ENCODE results near the gene BROX.

Gene BROX

GRCh38 chr1:222670110-222670509 lies 42.3 kb upstream of the BROX start:
- no peak overlapping the region for H2AFZ ChIP-seq
- H3K4me2 ChIP-seq (ENCODE audit: low read length) = no peak overlapping the region
- no peaks in the 10 kb centered on the region for H3K36me3 ChIP-seq (ENCODE audit: control insufficient read depth, insufficient read depth, low read length)
- no peaks in the 10 kb centered on the region for H3K9me3 ChIP-seq (ENCODE audit: control insufficient read depth, low read length)
- no peak overlapping the region for H3K9ac ChIP-seq
- no peak for TF ChIP-seq CTCF (IDR thresholded peaks at IDR 0.05)
- no peak overlapping the region for H3K27ac ChIP-seq
- H3K4me1 ChIP-seq = no peaks in the 10 kb centered on the region
- no peaks in the 10 kb centered on the region for H3K79me2 ChIP-seq
- H3K27me3 ChIP-seq (ENCODE audit: control insufficient read depth, insufficient read depth, low read length) = no peaks in the 10 kb centered on the region
- H3K4me3 ChIP-seq (ENCODE audit: low read depth, low read length) = no peak overlapping the region

- no peak overlapping the region for H3K27ac ChIP-seq
- H3K4me2 ChIP-seq (ENCODE audit: low read length) = no peak overlapping the region
- H3K4me3 ChIP-seq (ENCODE audit: low read depth, low read length) = no peak overlapping the region
- H3K4me1 ChIP-seq = no peaks in the 10 kb centered on the region
- no peak overlapping the region for H3K9ac ChIP-seq
- H3K9me3 ChIP-seq (ENCODE audit: control insufficient read depth, low read length) = no peaks in the 10 kb centered on the region
- no peaks in the 10 kb centered on the region for H3K36me3 ChIP-seq (ENCODE audit: control insufficient read depth, insufficient read depth, low read length)
- TF ChIP-seq CTCF (IDR thresholded peaks at IDR 0.05) = no peak
- H3K79me2 ChIP-seq = no peaks in the 10 kb centered on the region
- no peak overlapping the region for H2AFZ ChIP-seq
- H3K27me3 ChIP-seq (ENCODE audit: control insufficient read depth, insufficient read depth, low read length) = no peaks in the 10 kb centered on the region
Observed at GRCh38 chr1:222680080-222680479, 32.3 kb upstream of the BROX start.

GRCh38 chr1:222691016-222691415 lies 21.3 kb upstream of the BROX start:
- TF ChIP-seq CTCF (IDR thresholded peaks at IDR 0.05) = no peak

GRCh38 chr1:222694927-222695326 lies 17.4 kb upstream of the BROX start:
- Histone ChIP-seq H3K27ac (no peak overlapping the region), H3K79me2 (no peaks in the 10 kb centered on the region), H3K4me1 (no peaks in the 10 kb centered on the region), H3K27me3 (ENCODE audit: control insufficient read depth, insufficient read depth, low read length) (no peaks in the 10 kb centered on the region), H3K36me3 (ENCODE audit: control insufficient read depth, insufficient read depth, low read length) (no peaks in the 10 kb centered on the region), H3K4me2 (ENCODE audit: low read length) (no peak overlapping the region), H3K9me3 (ENCODE audit: control insufficient read depth, low read length) (no peaks in the 10 kb centered on the region), H2AFZ (no peak overlapping the region), H3K4me3 (ENCODE audit: low read depth, low read length) (no peak overlapping the region), H3K9ac (no peak overlapping the region)
- TF ChIP-seq CTCF (IDR thresholded peaks at IDR 0.05) = no peak

More at GRCh38 chr1:222691016-222691415, 21.3 kb upstream of the BROX start:
- Histone ChIP-seq H3K9me3 (ENCODE audit: control insufficient read depth, low read length) (no peaks in the 10 kb centered on the region), H3K4me1 (no peaks in the 10 kb centered on the region), H3K9ac (no peak overlapping the region), H3K4me3 (ENCODE audit: low read depth, low read length) (no peak overlapping the region), H3K4me2 (ENCODE audit: low read length) (no peak overlapping the region), H3K79me2 (no peaks in the 10 kb centered on the region), H3K36me3 (ENCODE audit: control insufficient read depth, insufficient read depth, low read length) (no peaks in the 10 kb centered on the region), H3K27ac (no peak overlapping the region), H3K27me3 (ENCODE audit: control insufficient read depth, insufficient read depth, low read length) (no peaks in the 10 kb centered on the region), H2AFZ (no peak overlapping the region)

- Histone ChIP-seq H3K4me1 (no peaks in the 10 kb centered on the region), H3K4me3 (ENCODE audit: low read depth, low read length) (no peak overlapping the region), H2AFZ (no peak overlapping the region), H3K9ac (no peak overlapping the region), H3K27ac (no peak overlapping the region), H3K9me3 (ENCODE audit: control insufficient read depth, low read length) (no peaks in the 10 kb centered on the region), H3K27me3 (ENCODE audit: control insufficient read depth, insufficient read depth, low read length) (no peaks in the 10 kb centered on the region), H3K36me3 (ENCODE audit: control insufficient read depth, insufficient read depth, low read length) (no peaks in the 10 kb centered on the region), H3K4me2 (ENCODE audit: low read length) (no peak overlapping the region), H3K79me2 (no peaks in the 10 kb centered on the region)
- TF ChIP-seq CTCF (IDR thresholded peaks at IDR 0.05) = no peak
Observed at GRCh38 chr1:222696741-222697140, 15.6 kb upstream of the BROX start.

Measured in parathyroid adenoma (tissue), 2 donors.